Nephron (organoid): ENCODE results near the gene DENND2A.

Experiments used
- H3K27ac Mint-ChIP-seq, 3 experiments: 2 replicates each; pipeline ENCODE4 v1.8.0; 2020; ENCODE audit warnings: mixed read lengths in 3 of 3, mild to moderate bottlenecking in 2 of 3, moderate library complexity in 1 of 3
- H3K27me3 Mint-ChIP-seq: 2 replicates; pipeline ENCODE4 v1.8.0; 2021; ENCODE audit warnings: low read depth, mild to moderate bottlenecking, moderate library complexity, mixed read lengths
- H3K36me3 Mint-ChIP-seq: 2 replicates; pipeline ENCODE4 v1.8.0; 2020; ENCODE audit warnings: low read depth, mixed read lengths
- H3K4me1 Mint-ChIP-seq: 2 replicates; pipeline ENCODE4 v1.8.0; 2020; ENCODE audit warnings: mixed read lengths
- H3K4me3 Mint-ChIP-seq, 3 experiments: 2 replicates each; pipeline ENCODE4 v1.8.0; 2020; ENCODE audit warnings: mild to moderate bottlenecking in 3 of 3, mixed read lengths in 3 of 3, moderate library complexity in 2 of 3
- H3K9me3 Mint-ChIP-seq: 2 replicates; pipeline ENCODE4 v1.8.0; 2020; ENCODE audit warnings: mixed read lengths
- CTCF ChIP-seq, 3 experiments: fragments of 200-600 bp; sonication (generic); IDR thresholded peaks; one replicate each; pipeline ENCODE4 v1.5.0; 2021; ENCODE audit warnings: antibody characterized with exemption in 3 of 3; ENCODE audit not compliant: unreplicated experiment in 3 of 3

DENND2A gene

GRCh38 chr7:140541176-140541512, 99.5 kb downstream of the DENND2A start:
- Mint-ChIP-seq H3K36me3 (peaks cover 37% of the 10 kb centered on the region), H3K9me3 (no peaks in the 10 kb centered on the region), H3K4me1 (peaks cover 48% of the 10 kb centered on the region), H3K27me3 (no peaks in the 10 kb centered on the region), H3K27ac (peak overlapping the region; percentile 98 to 99 (median 98)), H3K4me3 (peak overlapping the region; percentile 64 to 68 (median 65))
- no peak for TF ChIP-seq CTCF (IDR thresholded peaks at IDR 0.05; ENCODE audit: unreplicated experiment in 3 of 3)

- TF ChIP-seq CTCF (IDR thresholded peaks at IDR 0.05; ENCODE audit: unreplicated experiment in 3 of 3): no peak
- Mint-ChIP-seq H3K4me1 (peaks cover 48% of the 10 kb centered on the region), H3K4me3 (no peak overlapping the region), H3K9me3 (no peaks in the 10 kb centered on the region), H3K27ac (peak overlapping the region; percentile 98 to 99 (median 98)), H3K27me3 (no peaks in the 10 kb centered on the region), H3K36me3 (peaks cover 34% of the 10 kb centered on the region)
Measured at GRCh38 chr7:140540136-140540777, 100.4 kb downstream of the DENND2A start.

GRCh38 chr7:140539461-140539860, 101.2 kb downstream of the DENND2A start:
- Mint-ChIP-seq H3K4me3 (peak overlapping the region; percentile 5 to 31 (median 11)), H3K27me3 (no peaks in the 10 kb centered on the region), H3K4me1 (peaks cover 56% of the 10 kb centered on the region), H3K9me3 (no peaks in the 10 kb centered on the region), H3K27ac (peak overlapping the region; percentile 98 to 99 (median 98)), H3K36me3 (peaks cover 36% of the 10 kb centered on the region)
- TF ChIP-seq CTCF (IDR thresholded peaks at IDR 0.05; ENCODE audit: unreplicated experiment in 3 of 3): no peak

GRCh38 chr7:140537750-140538482, 102.7 kb downstream of the DENND2A start:
- no peaks in the 10 kb centered on the region for H3K9me3 Mint-ChIP-seq
- peaks cover 46% of the 10 kb centered on the region for H3K36me3 Mint-ChIP-seq
- H3K4me1 Mint-ChIP-seq: peaks cover 61% of the 10 kb centered on the region
- no peaks in the 10 kb centered on the region for H3K27me3 Mint-ChIP-seq
- H3K27ac Mint-ChIP-seq: peak overlapping the region; percentile 98 to 99 (median 99)
- no peak for TF ChIP-seq CTCF (IDR thresholded peaks at IDR 0.05; ENCODE audit: unreplicated experiment in 3 of 3)
- peak overlapping the region; percentile 17 to 45 (median 31) for H3K4me3 Mint-ChIP-seq

GRCh38 chr7:140534743-140535142, 105.9 kb downstream of the DENND2A start:
- peaks cover 55% of the 10 kb centered on the region for H3K36me3 Mint-ChIP-seq
- no peak overlapping the region for H3K4me3 Mint-ChIP-seq
- TF ChIP-seq CTCF (IDR thresholded peaks at IDR 0.05; ENCODE audit: unreplicated experiment in 3 of 3): no peak
- H3K27ac Mint-ChIP-seq: peak overlapping the region; percentile 49 to 86 (median 76)
- H3K4me1 Mint-ChIP-seq: peaks cover 33% of the 10 kb centered on the region
- H3K9me3 Mint-ChIP-seq: peaks cover 2% of the 10 kb centered on the region
- no peaks in the 10 kb centered on the region for H3K27me3 Mint-ChIP-seq
